DOHH2 (cell line): ENCODE data around the gene USP6NL.
A peak's percentile ranks its signal among the peaks of the same experiment; 100 is the strongest.

Experiments used
- H3F3A ChIP-seq: fragments of 200-600 bp; sonication (generic), shearing (Covaris generic); 2 replicates; pipeline ENCODE4 v1.6.0; 2016; ENCODE audit warnings: antibody characterized with exemption, mild to moderate bottlenecking; ENCODE audit not compliant: control insufficient read depth, insufficient read depth
- H3K27ac ChIP-seq: fragments of 200-600 bp; sonication (generic); 2 replicates; pipeline ENCODE4 v1.5.1; 2014; ENCODE audit warnings: low read depth, mild to moderate bottlenecking, low read length, moderate library complexity
- H3K27me3 ChIP-seq: fragments of 200-600 bp; sonication (generic); 2 replicates; pipeline ENCODE4 v1.6.1; 2014; ENCODE audit warnings: mild to moderate bottlenecking, low read length, mixed read lengths; ENCODE audit not compliant: control insufficient read depth
- H3K36me3 ChIP-seq: fragments of 200-600 bp; sonication (generic); 2 replicates; pipeline ENCODE4 v1.6.1; 2014; ENCODE audit warnings: mild to moderate bottlenecking, low read length, moderate library complexity, mixed read lengths; ENCODE audit not compliant: control insufficient read depth
- H3K4me1 ChIP-seq: fragments of 200-600 bp; sonication (generic); 2 replicates; pipeline ENCODE4 v1.6.1; 2014; ENCODE audit warnings: mild to moderate bottlenecking, low read length, mixed read lengths; ENCODE audit not compliant: control insufficient read depth
- H3K4me2 ChIP-seq: fragments of 200-600 bp; sonication (generic); 2 replicates; pipeline ENCODE4 v1.6.0; 2014; ENCODE audit warnings: mild to moderate bottlenecking, low read length, moderate library complexity
- H3K4me3 ChIP-seq: fragments of 200-600 bp; sonication (generic); 2 replicates; pipeline ENCODE4 v1.5.1; 2014; ENCODE audit warnings: mild to moderate bottlenecking, low read length, mixed read lengths
- H3K79me2 ChIP-seq: fragments of 200-600 bp; sonication (generic); 2 replicates; pipeline ENCODE4 v1.6.1; 2014; ENCODE audit warnings: mild to moderate bottlenecking, low read length, mixed read lengths; ENCODE audit not compliant: control insufficient read depth
- H3K9me2 ChIP-seq: fragments of 200-600 bp; sonication (generic); replicated peaks from 2 replicates; pipeline ENCODE4 v1.6.1; 2014; ENCODE audit warnings: mild to moderate bottlenecking, low read length, mixed read lengths; ENCODE audit not compliant: control insufficient read depth
- H3K9me3 ChIP-seq: fragments of 200-600 bp; sonication (generic); 2 replicates; pipeline ENCODE4 v1.6.1; 2014; ENCODE audit warnings: antibody characterized with exemption, low read length, mixed read lengths; ENCODE audit not compliant: control insufficient read depth, insufficient read depth
- H4K20me1 ChIP-seq: fragments of 200-600 bp; sonication (generic); 2 replicates; pipeline ENCODE4 v1.6.0; 2014; ENCODE audit warnings: low read depth, mild to moderate bottlenecking, antibody characterized with exemption, low read length, moderate library complexity; ENCODE audit not compliant: control insufficient read depth, insufficient read depth
- CTCF ChIP-seq: fragments of 200-600 bp; sonication (generic); IDR thresholded peaks from one replicate; pipeline ENCODE4 v1.5.1; 2014; ENCODE audit warnings: antibody characterized with exemption, mild to moderate bottlenecking, low read depth, low read length; ENCODE audit not compliant: poor library complexity, severe bottlenecking
- EZH2phosphoT487 ChIP-seq: fragments of 200-600 bp; sonication (generic); IDR thresholded peaks from 2 replicates; pipeline ENCODE4 v1.6.1; 2017; ENCODE audit warnings: borderline replicate concordance, mild to moderate bottlenecking, antibody characterized with exemption, low read length, moderate library complexity, mixed read lengths

The USP6NL gene

GRCh38 chr10:11555556-11555955, 55.9 kb downstream of the USP6NL start:
- Histone ChIP-seq H3K27ac (peak overlapping the region; percentile 95), H3K36me3 (peaks cover 10% of the 10 kb centered on the region; the same call in 1 of the 2 replicates), H3K4me3 (peak overlapping the region; percentile 45), H3K79me2 (peaks cover 94% of the 10 kb centered on the region), H3K9me2 (no peaks in the 10 kb centered on the region), H3K9me3 (no peaks in the 10 kb centered on the region), H3K27me3 (no peaks in the 10 kb centered on the region), H3F3A (peaks cover 43% of the 10 kb centered on the region), H4K20me1 (peaks cover 14% of the 10 kb centered on the region; the same call in 1 of the 2 replicates), H3K4me2 (peak overlapping the region; percentile 93), H3K4me1 (peaks cover 94% of the 10 kb centered on the region)
- TF ChIP-seq EZH2phosphoT487 (no peak), CTCF (no peak)

GRCh38 chr10:11553773-11554381, 57.6 kb downstream of the USP6NL start:
- TF ChIP-seq EZH2phosphoT487 (no peak), CTCF (no peak)
- Histone ChIP-seq H3K27ac (peak overlapping the region; percentile 95), H4K20me1 (peaks cover 18% of the 10 kb centered on the region; the same call in 1 of the 2 replicates), H3K4me1 (peaks cover 94% of the 10 kb centered on the region), H3K27me3 (no peaks in the 10 kb centered on the region), H3K36me3 (peaks cover 10% of the 10 kb centered on the region), H3K4me2 (peak overlapping the region; percentile 93), H3K79me2 (peaks cover 94% of the 10 kb centered on the region), H3K9me3 (no peaks in the 10 kb centered on the region), H3K4me3 (peak overlapping the region; percentile 73), H3F3A (peaks cover 52% of the 10 kb centered on the region), H3K9me2 (no peaks in the 10 kb centered on the region)

GRCh38 chr10:11551916-11552602, 59.4 kb downstream of the USP6NL start:
- Histone ChIP-seq H3K36me3 (peaks cover 10% of the 10 kb centered on the region), H3K79me2 (peaks cover 94% of the 10 kb centered on the region), H3K9me3 (no peaks in the 10 kb centered on the region), H3F3A (peaks cover 49% of the 10 kb centered on the region), H3K4me3 (peak overlapping the region; percentile 73), H3K9me2 (no peaks in the 10 kb centered on the region), H4K20me1 (peaks cover 21% of the 10 kb centered on the region), H3K4me2 (peak overlapping the region; percentile 93), H3K27ac (peak overlapping the region; percentile 95), H3K27me3 (no peaks in the 10 kb centered on the region), H3K4me1 (peaks cover 87% of the 10 kb centered on the region)
- TF ChIP-seq EZH2phosphoT487 (no peak), CTCF (no peak)
